NCI-H446 treated with DMSO at 0.1 percent for 48 hours (cell line): ENCODE measurements around the gene CORIN.

Experiments used
- DNase-seq: peaks from one replicate; lab custom pipeline; 2025; lab: John Stamatoyannopoulos, UW

The CORIN gene

DNA sequence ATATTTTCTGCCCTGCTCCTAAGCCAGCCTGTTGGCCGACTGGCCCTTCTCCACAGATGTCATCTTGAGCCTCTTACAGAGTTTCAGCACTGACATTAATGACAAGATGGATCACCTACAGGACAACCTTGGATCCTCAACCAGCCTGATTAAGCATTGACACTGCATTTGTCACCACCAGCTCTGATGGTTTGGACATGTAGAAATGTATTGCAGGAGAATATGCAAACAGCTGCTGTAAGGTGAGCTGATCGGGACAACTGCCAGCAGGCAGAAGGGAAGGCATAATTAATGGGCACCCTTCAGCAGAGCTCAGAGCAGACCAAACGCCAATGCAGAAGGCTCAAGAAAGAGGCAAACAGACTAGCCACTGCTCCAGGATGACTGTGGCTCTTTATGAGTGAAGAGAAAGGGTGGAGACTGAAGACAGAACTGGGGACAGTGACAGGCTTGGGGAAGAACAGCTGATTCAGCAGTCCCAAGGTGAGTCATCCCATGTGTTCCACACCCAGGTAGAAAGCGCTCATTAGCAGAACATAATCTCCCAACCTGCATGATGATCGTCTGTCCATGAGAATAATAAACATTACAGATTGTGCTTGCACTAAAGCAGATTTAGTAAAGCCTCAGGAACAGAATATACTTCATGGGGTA is 6.7 kb downstream of the CORIN start:
- no peak for DNase-seq

- DNase-seq = no peak
Observed at GRCh38 chr4:47830265-47831025, 7.4 kb downstream of the CORIN start.

- DNase-seq = no peak
Observed at GRCh38 chr4:47829438-47829837, 8.4 kb downstream of the CORIN start.

GRCh38 chr4:47827343-47828047 is 10.4 kb downstream of the CORIN start:
- DNase-seq = no peak

GRCh38 chr4:47824840-47825239 is 13.0 kb downstream of the CORIN start:
- no peak for DNase-seq

DNA sequence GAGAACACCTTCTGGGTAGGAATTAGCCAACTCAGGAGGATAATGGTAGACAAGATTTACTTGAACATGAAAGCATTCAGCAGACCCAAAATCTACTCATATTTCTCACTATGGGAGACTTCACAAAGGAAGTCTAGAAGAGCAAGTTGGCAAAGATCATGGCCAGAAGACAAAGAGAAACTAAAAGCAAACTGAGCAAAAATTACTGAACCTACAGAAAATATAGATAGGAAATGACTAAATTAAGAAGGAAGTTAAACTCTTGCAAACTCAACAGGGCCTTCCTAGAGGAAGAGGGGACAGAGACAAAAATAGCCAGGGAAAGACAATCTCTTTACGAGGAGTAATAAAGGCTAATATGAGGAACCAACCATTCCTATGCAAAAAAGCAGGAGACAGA is 18.7 kb downstream of the CORIN start:
- no peak for DNase-seq

DNA sequence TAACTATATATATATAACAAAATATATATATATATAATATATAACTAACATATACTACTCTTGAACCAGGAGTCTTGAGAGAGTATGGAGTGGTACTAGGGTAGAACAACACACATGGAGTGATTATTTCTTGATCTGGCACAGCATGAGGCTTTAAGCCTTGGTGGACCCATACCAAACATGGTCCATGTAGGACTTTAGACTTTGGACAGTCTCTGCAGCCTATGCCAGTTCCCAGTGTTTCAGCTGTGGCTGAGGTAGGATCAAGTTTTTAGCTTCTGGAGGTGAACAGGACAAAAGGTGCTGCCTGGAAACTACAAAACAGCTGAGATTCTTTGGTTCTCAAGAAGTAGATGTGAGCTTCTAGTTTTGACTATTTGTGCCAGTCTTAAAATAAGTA is 20.6 kb downstream of the CORIN start:
- no peak for DNase-seq

- no peak for DNase-seq
Observed at GRCh38 chr4:47816748-47817147, 21.1 kb downstream of the CORIN start.

- no peak for DNase-seq
Observed at GRCh38 chr4:47814618-47815295, 23.1 kb downstream of the CORIN start.

- DNase-seq = no peak
Observed at GRCh38 chr4:47809654-47810203, 28.1 kb downstream of the CORIN start.

GRCh38 chr4:47804598-47804997 is 33.3 kb downstream of the CORIN start:
- no peak for DNase-seq

DNA sequence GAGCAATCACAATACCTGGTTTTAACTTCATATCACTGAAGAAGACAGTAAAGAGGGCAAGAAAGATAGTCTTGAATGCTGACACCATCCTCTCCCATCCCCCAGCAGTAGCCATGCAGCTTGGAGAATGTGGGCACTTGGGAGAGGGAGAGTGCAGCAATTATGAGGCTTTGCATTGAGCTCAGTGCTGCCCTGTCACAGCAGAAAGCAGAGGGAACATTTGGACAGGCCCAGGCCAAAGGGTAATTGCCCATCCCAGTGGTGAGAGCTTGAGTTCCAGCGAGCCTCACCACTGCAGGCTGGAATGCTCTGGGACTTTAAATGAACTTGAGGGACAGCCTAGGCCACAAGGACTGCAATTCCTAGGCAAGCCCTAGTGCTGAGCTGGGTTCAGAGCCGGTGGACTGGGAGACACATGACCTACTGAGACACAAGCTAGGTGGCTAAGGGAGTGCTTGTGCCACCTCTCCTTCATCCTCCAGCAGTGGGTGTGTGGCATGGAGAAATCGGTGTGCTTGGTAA is 36.3 kb downstream of the CORIN start:
- DNase-seq = no peak

- DNase-seq = no peak
Observed at GRCh38 chr4:47798165-47798564, 39.7 kb downstream of the CORIN start.

GRCh38 chr4:47791965-47792364 is 45.9 kb downstream of the CORIN start:
- no peak for DNase-seq

- DNase-seq = no peak
Observed at GRCh38 chr4:47790105-47790504, 47.8 kb downstream of the CORIN start.

DNA sequence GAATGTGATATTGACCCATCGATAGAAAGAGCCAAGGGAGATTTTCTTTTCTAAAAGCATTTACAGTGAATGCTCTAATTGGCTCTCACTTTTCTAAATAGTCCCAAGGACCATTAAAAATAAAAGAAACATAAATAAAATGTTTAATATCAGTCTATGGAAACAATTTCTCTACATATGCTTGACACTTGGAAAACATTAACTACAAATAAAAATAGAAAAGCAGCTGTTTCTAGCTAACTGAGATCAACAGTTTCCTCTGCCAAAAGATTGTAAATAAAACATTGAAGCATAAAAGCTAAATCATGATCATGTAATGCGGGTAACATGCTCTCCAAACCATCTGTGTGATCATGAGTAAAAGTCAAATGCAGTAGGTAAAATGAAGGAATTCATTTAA is 49.7 kb downstream of the CORIN start:
- DNase-seq = no peak

- no peak for DNase-seq
Observed at GRCh38 chr4:47786958-47787370, 50.9 kb downstream of the CORIN start.

- DNase-seq = no peak
Observed at GRCh38 chr4:47785153-47785552, 52.7 kb downstream of the CORIN start.

- DNase-seq = no peak
Observed at GRCh38 chr4:47784222-47784621, 53.6 kb downstream of the CORIN start.

DNA sequence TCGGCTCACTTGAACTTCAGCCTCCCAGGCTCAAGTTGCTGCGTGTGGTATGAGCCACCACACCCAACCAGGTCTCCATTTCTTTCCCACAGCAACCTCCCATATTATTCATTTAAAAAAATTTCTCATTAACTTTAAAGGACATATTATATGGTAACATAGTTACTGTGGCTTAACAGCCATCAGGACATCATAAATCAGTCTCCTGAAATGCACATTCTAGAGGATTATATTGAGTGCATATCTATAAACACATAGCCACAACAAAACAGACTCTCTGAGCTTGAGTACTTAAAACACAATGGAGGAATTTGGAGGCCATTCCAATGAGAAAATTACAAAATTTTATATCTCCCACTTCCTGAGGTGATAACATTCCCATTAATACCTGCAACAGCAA is 61.5 kb downstream of the CORIN start:
- no peak for DNase-seq

DNA sequence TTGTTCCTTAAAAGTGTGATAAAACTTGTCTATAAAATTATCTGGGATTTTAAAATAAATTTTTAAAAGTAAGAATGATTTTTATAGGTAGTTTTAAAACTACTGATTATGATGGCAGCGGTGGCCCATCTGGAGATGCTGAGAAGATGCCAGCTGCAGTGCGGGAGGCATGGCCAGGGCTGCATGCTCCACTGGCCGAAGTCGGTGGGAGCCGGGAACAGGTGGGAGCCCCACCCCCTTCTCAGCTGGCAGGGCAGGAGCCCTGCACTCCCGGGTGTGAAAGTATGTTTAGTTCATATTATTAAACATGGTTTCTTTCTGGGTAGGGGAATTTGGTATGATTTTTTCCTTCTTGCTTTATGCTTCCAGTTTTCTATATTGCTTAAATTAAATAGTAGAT is 63.8 kb downstream of the CORIN start:
- DNase-seq = no peak

DNA sequence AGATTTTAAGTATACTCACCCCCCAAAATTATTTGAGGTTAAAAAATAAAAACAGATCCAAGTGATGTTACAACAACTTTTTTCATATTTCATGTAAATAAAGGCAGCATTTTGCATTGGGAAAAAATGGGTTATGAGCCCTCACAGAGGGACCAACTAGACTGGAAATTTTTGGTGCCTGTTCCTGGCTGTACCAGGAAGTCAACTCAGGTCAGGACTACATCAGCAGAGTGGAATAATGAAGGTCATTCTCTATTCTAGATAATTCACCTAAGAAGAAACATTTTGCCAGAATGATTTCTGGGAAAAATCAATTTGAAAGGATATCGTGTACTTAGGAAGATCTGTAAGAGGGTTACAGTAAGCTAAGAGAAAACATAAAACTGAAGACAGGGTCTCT is 66.8 kb downstream of the CORIN start:
- no peak for DNase-seq
